HepG2 (cell line): ENCODE measurements around the gene ARHGAP5. TPM values are rescaled to one million over a fixed set of nuclear protein-coding genes. Genes with fewer than 3 reads are reported as not detected.

Source experiments
- ATAD3A ChIP-seq: sonication (generic); formaldehyde crosslinking; IDR thresholded peaks from 2 replicates; pipeline ENCODE4 v1.4.0; 2020; ENCODE audit warnings: missing genetic modification reagents
- DMAP1 ChIP-seq: IDR thresholded peaks from 2 replicates; pipeline ENCODE4 v1.6.1; 2016
- FOXO1 ChIP-seq: sonication (generic); formaldehyde crosslinking; IDR thresholded peaks from 2 replicates; pipeline ENCODE4 v1.4.0; 2020; ENCODE audit warnings: missing genetic modification reagents
- GATAD2A ChIP-seq: IDR thresholded peaks from 2 replicates; pipeline ENCODE4 v1.6.1; 2016
- IRF2 ChIP-seq: IDR thresholded peaks from 2 replicates; pipeline ENCODE4 v1.6.1; 2018; ENCODE audit warnings: missing genetic modification reagents, missing compliant biosample characterization
- JUNB ChIP-seq: sonication (generic); formaldehyde crosslinking; IDR thresholded peaks from 2 replicates; pipeline ENCODE4 v1.8.0; 2022; ENCODE audit warnings: missing genetic modification reagents, mild to moderate bottlenecking, borderline replicate concordance
- KDM5B ChIP-seq: sonication (generic); formaldehyde crosslinking; IDR thresholded peaks from 2 replicates; pipeline ENCODE4 v1.4.0; 2020; ENCODE audit warnings: missing genetic modification reagents, mild to moderate bottlenecking, borderline replicate concordance
- NFE2 ChIP-seq: sonication (generic); formaldehyde crosslinking; IDR thresholded peaks from 2 replicates; pipeline ENCODE4 v1.4.0; 2020; ENCODE audit warnings: missing genetic modification reagents
- NPAS2 ChIP-seq: sonication (generic); formaldehyde crosslinking; IDR thresholded peaks from 2 replicates; pipeline ENCODE4 v1.8.0; 2022; ENCODE audit warnings: mild to moderate bottlenecking, missing genetic modification reagents, borderline replicate concordance
- RFX3 ChIP-seq: IDR thresholded peaks from 2 replicates; pipeline ENCODE4 v1.6.1; 2016; ENCODE audit warnings: missing biosample characterization, missing genetic modification reagents
- SAP130 ChIP-seq: IDR thresholded peaks from 2 replicates; pipeline ENCODE4 v1.6.1; 2016; ENCODE audit warnings: low read depth
- SATB2 ChIP-seq: sonication (generic); formaldehyde crosslinking; IDR thresholded peaks from 2 replicates; pipeline ENCODE4 v1.5.0; 2020; ENCODE audit warnings: missing genetic modification reagents
- SMARCE1 ChIP-seq: fragments of 450-650 bp; IDR thresholded peaks from 2 replicates; pipeline ENCODE4 v1.6.1; 2017; ENCODE audit warnings: borderline replicate concordance
- SMYD3 ChIP-seq: sonication (generic); formaldehyde crosslinking; IDR thresholded peaks from 2 replicates; pipeline ENCODE4 v1.8.1; 2023; ENCODE audit warnings: mild to moderate bottlenecking, missing genetic modification reagents
- SOX13 ChIP-seq, 3 experiments: fragments of 450-650 bp in 1 of 3; sonication (generic) in 1 of 3; formaldehyde crosslinking in 1 of 3; IDR thresholded peaks in 2 of 3; conservative IDR thresholded peaks in 1 of 3; 2 replicates each; pipeline versions ENCODE4 v1.5.0 to v1.6.1; 2016 to 2020; ENCODE audit warnings: antibody characterized with exemption in 1 of 3, mild to moderate bottlenecking in 1 of 3, missing compliant biosample characterization in 1 of 3, missing genetic modification reagents in 1 of 3, moderate library complexity in 1 of 3
- SPEN ChIP-seq: sonication (generic); formaldehyde crosslinking; IDR thresholded peaks from 2 replicates; pipeline ENCODE4 v1.5.1; 2020; ENCODE audit warnings: low read depth, mild to moderate bottlenecking, missing genetic modification reagents
- TOPORS ChIP-seq: sonication (generic); formaldehyde crosslinking; IDR thresholded peaks from 2 replicates; pipeline ENCODE4 v1.8.0; 2023; ENCODE audit warnings: mild to moderate bottlenecking, missing genetic modification reagents
- U2AF2 ChIP-seq: fragments of 200-400 bp; formaldehyde crosslinking; IDR thresholded peaks from 2 replicates; pipeline ENCODE4 v1.6.1; 2017; ENCODE audit warnings: low read depth, mild to moderate bottlenecking, low read length
- ZBTB21 ChIP-seq: sonication (generic); formaldehyde crosslinking; IDR thresholded peaks from 2 replicates; pipeline ENCODE4 v1.4.0; 2020; ENCODE audit warnings: missing genetic modification reagents
- ZMYM2 ChIP-seq: sonication (generic); formaldehyde crosslinking; IDR thresholded peaks from 2 replicates; pipeline ENCODE4 v1.8.0; 2022; ENCODE audit warnings: mild to moderate bottlenecking, missing genetic modification reagents
- ZNF224 ChIP-seq: sonication (generic); formaldehyde crosslinking; IDR thresholded peaks from 2 replicates; pipeline ENCODE4 v1.5.0; 2020; ENCODE audit warnings: mild to moderate bottlenecking, missing genetic modification reagents
- ZNF253 ChIP-seq: sonication (generic); formaldehyde crosslinking; IDR thresholded peaks from 2 replicates; pipeline ENCODE4 v1.8.0; 2022; ENCODE audit warnings: mild to moderate bottlenecking, missing genetic modification reagents, borderline replicate concordance
- ZNF331 ChIP-seq: sonication (generic); formaldehyde crosslinking; IDR thresholded peaks from 2 replicates; pipeline ENCODE4 v1.4.0; 2020; ENCODE audit warnings: missing genetic modification reagents
- ZNF343 ChIP-seq: sonication (generic); formaldehyde crosslinking; IDR thresholded peaks from 2 replicates; pipeline ENCODE4 v1.4.0; 2020; ENCODE audit warnings: mild to moderate bottlenecking, missing genetic modification reagents
- ZNF660 ChIP-seq: sonication (generic); formaldehyde crosslinking; IDR thresholded peaks from 2 replicates; pipeline ENCODE4 v1.5.1; 2020; ENCODE audit warnings: mild to moderate bottlenecking, low read depth, missing genetic modification reagents, borderline replicate concordance
- polyA plus RNA-seq, 8 experiments: library from polyadenylated mRNA; depleted of rRNA in 3 of 8; stranded (reverse) in 7 of 8; unstranded in 1 of 8; fragments of >200 nt; fragmentation: Illumina TruSeq in 4 of 8; extraction: Trizol in 4 of 8; gene quantifications; 2 replicates each; pipeline versions ENCODE4 v1.2.1 to v1.2.3, GENCODE V29; 2011 to 2016; ENCODE audit warnings: low read depth in 4 of 8, missing spikeins in 1 of 8, mixed read lengths in 1 of 8; ENCODE audit not compliant: insufficient read depth in 1 of 8
- total RNA-seq, 5 experiments: library from RNA; depleted of rRNA; stranded (reverse); fragments of >200 nt; fragmentation: Illumina TruSeq; extraction: Trizol; gene quantifications; 2 replicates each; pipeline ENCODE4 v1.2.3, GENCODE V29; 2016; ENCODE audit warnings: low read depth in 1 of 5
- TF ChIP-seq, protein P1 (sequence below): sonication (generic); formaldehyde crosslinking; IDR thresholded peaks from 2 replicates; pipeline ENCODE4 v1.4.0; 2020; ENCODE audit warnings: mild to moderate bottlenecking, missing genetic modification reagents
- TF ChIP-seq, protein P2 (sequence below): sonication (generic); formaldehyde crosslinking; IDR thresholded peaks from 2 replicates; pipeline ENCODE4 v1.4.0; 2020; ENCODE audit warnings: missing genetic modification reagents
- TF ChIP-seq, protein P3 (sequence below): sonication (generic); formaldehyde crosslinking; conservative IDR thresholded peaks from 2 replicates; pipeline ENCODE4 v1.8.0; 2022; ENCODE audit warnings: mild to moderate bottlenecking, moderate library complexity, missing genetic modification reagents

Gene ARHGAP5
- total and polyA plus RNA-seq, 2 of the 13 experiments (the other 11 are each of a cell fraction or from before 2014, with no cell fraction given), result 33.7 to 144 TPM

- TF ChIP-seq NPAS2 (CRISPR knock-in tag) (no peak), IRF2 (CRISPR knock-in tag) (peak; percentile 3; the same call in 1 of the 2 replicates), SPEN (CRISPR knock-in tag) (no peak), ZBTB21 (CRISPR knock-in tag) (no peak), KDM5B (peak; percentile 93), JUNB (CRISPR knock-in tag) (peak; percentile 75; the same call in 1 of the 2 replicates), ATAD3A (CRISPR knock-in tag) (no peak), U2AF2 (no peak; the same call in 1 of the 2 replicates), SMYD3 (CRISPR knock-in tag) (0 out of 2 replicates have a peak, but pooled peaks have one; percentile 21), GATAD2A (CRISPR knock-in tag) (peak; percentile 50), SOX13 (IDR thresholded peaks at IDR 0.05) (0 out of 2 replicates have a peak, but pooled peaks have one; percentile 9), SOX13 (CRISPR knock-in tag; conservative IDR thresholded peaks at IDR 0.05 in 1 of 2, IDR thresholded peaks at IDR 0.05 in 1 of 2) (peak in 1 of 2 experiments; percentile 49; a peak in 2 of 4 replicates), NFE2 (CRISPR knock-in tag) (no peak), ZNF253 (CRISPR knock-in tag) (no peak), FOXO1 (CRISPR knock-in tag) (no peak; the same call in 1 of the 2 replicates), ZNF660 (CRISPR knock-in tag) (0 out of 2 replicates have a peak, but pooled peaks have one; percentile 56), RFX3 (CRISPR knock-in tag) (no peak), SATB2 (CRISPR knock-in tag) (peak; percentile 88; the same call in 1 of the 2 replicates), SAP130 (CRISPR knock-in tag) (peak; percentile 55), ZNF331 (CRISPR knock-in tag) (peak; percentile 66), SMARCE1 (no peak), ZNF343 (peak; percentile 91; the same call in 1 of the 2 replicates), ZNF224 (CRISPR knock-in tag) (0 out of 2 replicates have a peak, but pooled peaks have one; percentile 86), DMAP1 (peak; percentile 25), TOPORS (CRISPR knock-in tag) (peak; percentile 35; the same call in 1 of the 2 replicates), ZMYM2 (peak; percentile 79)
- TF ChIP-seq, protein P1, sequence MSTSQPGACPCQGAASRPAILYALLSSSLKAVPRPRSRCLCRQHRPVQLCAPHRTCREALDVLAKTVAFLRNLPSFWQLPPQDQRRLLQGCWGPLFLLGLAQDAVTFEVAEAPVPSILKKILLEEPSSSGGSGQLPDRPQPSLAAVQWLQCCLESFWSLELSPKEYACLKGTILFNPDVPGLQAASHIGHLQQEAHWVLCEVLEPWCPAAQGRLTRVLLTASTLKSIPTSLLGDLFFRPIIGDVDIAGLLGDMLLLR (CRISPR knock-in tag), result no peak
- TF ChIP-seq, protein P2, sequence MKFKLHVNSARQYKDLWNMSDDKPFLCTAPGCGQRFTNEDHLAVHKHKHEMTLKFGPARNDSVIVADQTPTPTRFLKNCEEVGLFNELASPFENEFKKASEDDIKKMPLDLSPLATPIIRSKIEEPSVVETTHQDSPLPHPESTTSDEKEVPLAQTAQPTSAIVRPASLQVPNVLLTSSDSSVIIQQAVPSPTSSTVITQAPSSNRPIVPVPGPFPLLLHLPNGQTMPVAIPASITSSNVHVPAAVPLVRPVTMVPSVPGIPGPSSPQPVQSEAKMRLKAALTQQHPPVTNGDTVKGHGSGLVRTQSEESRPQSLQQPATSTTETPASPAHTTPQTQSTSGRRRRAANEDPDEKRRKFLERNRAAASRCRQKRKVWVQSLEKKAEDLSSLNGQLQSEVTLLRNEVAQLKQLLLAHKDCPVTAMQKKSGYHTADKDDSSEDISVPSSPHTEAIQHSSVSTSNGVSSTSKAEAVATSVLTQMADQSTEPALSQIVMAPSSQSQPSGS (CRISPR knock-in tag), result no peak
- TF ChIP-seq, protein P3, sequence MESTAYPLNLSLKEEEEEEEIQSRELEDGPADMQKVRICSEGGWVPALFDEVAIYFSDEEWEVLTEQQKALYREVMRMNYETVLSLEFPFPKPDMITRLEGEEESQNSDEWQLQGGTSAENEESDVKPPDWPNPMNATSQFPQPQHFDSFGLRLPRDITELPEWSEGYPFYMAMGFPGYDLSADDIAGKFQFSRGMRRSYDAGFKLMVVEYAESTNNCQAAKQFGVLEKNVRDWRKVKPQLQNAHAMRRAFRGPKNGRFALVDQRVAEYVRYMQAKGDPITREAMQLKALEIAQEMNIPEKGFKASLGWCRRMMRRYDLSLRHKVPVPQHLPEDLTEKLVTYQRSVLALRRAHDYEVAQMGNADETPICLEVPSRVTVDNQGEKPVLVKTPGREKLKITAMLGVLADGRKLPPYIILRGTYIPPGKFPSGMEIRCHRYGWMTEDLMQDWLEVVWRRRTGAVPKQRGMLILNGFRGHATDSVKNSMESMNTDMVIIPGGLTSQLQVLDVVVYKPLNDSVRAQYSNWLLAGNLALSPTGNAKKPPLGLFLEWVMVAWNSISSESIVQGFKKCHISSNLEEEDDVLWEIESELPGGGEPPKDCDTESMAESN (CRISPR knock-in tag), result no peak; the same call in none of the 2 replicates
Measured at GRCh38 chr14:32076278-32077080, 625 bp upstream of the ARHGAP5 start (continued).
